HG03342 (cell line): Measurements from ENCODE around the gene TNNT3.
"Not testable (repeated sequence)": the region's sequence is repeated elsewhere in the genome, so short reads cannot be mapped to it uniquely, and the experiment has no call there.

Source experiments
- ATAC-seq: cut with Tn5 transposase; IDR thresholded peaks from one replicate; pipeline ENCODE4 v1.9.1; 2021; ENCODE audit warnings: mild to moderate bottlenecking, moderate library complexity; ENCODE audit not compliant: unreplicated experiment

TNNT3 gene

DNA sequence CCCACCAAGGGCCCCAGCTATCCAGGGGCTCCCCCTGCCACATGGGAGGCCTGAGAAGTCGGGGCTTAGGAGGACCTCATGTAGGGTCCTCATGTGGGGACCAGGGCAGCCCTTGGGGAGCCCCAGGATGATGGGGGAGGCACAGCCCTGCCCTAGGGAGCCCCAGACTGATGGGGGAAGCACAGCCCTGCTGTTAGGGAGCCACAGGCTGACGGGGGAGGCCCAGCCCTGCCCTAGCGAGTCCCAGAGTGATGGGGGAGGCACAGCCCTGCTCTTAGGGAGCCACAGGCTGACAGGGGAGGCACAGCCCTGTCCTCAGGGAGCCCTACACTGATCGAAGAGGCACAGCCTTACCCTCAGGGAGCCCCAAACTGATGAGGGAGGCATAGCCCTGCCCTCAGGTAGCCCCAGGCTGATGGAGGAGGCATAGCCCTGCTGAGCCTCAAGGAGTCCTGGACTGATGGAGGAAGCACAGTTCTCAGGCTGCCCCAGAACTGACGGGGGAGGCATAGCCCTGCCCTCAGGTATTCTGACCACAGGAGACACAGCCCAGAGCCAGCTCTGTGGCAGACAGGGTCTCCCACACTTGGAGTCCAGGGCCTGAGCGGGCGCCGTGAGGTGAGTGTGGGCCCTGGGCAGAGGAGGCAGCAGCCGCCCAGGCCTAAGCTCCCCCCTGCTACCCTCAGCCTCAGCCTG lies 38.6 kb upstream of the TNNT3 start:
- ATAC-seq, result no peak

DNA sequence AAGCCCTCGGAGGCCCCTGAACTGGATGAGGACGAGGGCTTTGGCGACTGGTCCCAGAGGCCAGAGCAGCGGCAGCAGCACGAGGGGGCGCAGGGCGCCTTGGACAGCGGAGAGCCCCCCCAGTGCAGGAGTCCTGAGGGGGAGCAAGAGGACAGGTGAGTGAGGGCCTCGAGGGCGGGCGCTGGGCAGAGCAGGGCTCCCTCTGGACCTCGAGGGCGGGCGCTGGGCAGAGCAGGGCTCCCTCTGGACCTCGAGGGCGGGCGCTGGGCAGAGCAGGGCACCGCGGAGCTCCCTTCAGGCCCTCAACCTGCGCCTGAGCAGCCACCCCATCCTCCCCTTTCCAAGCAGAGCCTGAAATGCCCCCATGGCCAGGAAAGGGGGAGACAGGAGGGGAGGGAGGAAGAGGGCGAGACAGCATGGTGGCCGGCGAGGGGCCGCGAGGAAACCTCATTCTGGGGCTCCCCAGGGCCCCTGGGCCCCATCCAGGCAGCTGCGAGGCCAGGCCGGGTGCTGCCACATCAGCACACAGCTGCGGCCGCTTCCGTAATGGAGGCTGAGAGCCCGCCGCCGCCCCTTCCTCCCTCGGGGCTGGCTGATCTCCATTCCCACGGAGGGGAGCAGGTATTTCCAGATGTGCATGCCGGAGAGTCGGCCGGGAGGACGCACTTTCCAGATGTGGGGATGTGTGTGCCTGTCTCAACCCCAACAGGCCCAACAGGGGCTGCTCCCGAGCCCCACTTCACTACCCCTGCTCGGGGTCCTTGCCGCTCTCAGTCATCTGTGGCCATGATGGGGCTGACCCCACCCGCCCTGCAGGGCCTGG lies 37.9 kb upstream of the TNNT3 start:
- no peak for ATAC-seq

DNA sequence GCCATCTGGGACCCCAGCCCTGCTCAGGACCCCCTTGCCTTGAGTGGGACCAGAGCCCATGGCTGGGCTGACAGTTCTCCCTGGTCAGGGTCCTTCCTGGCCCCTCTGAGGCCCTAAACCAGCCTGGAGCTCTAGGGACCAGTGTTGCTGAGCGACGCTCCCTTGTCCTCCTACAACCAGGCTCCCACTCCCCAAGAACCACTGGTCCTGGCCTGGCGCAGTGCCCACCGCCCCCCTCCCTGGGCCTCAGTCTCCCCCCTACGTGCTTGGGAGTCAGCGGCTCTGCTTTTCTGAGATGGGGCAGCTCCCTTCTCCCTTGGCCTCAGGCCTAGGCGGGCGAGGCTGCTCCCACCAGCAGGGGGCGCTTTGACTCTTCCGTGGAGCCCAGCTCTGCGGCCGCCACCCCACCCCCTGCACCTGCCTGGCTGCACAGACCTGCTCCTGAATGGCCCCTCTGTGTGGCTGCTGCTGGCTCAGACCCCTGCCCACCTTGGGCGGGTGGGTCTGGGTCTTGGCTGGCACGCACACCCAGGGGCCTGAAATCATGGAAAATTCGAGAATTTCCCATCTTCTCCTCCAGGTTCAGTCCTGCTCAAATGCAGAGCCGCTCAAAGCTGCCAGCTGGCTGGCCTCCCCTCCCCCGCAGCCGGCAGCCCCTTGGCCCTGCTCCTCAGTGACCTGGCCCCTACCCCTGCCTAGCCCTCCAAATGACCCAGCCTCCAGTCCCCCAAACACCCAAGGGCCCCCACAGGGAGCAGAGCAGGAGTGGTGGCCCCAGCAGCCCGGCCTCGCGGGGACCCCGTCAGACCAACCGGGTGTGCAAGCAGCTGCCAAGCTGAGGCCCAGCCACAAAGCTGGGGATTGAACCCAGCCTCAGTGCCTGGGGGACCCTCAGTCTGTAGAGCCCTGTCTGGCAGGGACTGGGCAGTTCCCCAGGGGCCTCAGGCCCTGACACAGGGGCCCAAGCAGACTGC lies 37.0 kb upstream of the TNNT3 start:
- no peak for ATAC-seq

DNA sequence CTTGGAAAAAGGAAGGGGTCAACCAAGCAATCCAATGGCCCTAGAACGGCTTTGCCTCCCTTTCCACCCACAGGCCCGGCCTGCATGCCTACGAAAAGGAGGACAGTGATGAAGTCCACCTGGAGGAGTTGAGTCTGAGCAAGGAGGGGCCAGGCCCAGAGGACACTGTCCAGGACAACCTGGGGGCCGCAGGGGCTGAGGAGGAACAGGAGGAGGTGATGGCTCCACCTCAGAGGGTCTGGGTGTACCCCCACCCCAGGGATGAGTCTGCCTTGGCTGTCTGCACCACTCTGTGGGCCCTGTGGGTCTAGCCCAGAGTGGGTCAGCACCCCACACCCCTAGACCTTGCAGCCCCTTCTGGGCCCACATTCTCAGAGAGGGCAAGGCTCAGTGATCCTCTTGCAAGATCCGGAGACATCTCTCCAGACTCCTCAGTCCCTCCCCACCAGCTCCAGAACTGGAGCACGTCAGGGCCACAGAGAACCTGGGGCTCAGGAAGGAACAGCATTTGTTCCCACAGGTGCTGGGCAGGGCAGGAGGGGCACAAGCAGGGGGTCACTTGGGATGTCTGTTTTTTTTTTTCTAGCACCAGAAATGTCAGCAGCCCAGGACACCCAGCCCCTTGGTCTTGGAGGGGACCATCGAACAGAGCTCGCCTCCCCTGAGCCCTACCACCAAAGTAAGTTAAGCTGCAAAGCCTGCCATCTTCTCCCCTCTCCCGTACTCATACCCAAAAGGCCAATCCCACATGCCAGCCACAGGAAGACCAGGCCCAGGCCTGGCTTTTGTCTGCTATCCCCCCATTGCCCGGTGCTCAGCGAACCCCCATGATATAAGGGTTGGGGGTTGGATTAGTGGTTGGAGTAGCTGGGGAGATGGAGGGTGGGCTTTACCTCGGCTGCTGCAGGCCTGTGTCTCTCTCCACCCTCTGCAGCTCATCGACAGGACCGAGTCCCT lies 35.9 kb upstream of the TNNT3 start:
- no peak for ATAC-seq

DNA sequence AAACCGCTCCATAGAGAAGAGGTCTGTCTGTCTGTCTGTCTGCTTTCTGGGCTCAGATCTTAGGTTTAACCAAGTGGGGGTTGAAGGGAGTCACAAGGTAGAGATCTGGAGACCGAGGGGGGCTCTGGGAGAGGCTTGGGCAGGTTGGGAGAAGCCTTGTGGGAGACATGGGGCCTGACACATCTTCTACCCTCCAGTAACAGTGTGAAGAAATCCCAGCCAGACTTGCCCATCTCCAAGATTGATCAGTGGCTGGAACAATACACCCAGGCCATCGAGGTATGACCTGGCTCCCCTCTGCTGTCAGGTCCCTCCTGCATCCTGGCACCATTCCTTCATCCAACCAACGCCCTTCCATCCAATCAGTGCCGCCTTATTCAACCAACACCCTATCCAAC lies 35.2 kb upstream of the TNNT3 start:
- no peak for ATAC-seq

DNA sequence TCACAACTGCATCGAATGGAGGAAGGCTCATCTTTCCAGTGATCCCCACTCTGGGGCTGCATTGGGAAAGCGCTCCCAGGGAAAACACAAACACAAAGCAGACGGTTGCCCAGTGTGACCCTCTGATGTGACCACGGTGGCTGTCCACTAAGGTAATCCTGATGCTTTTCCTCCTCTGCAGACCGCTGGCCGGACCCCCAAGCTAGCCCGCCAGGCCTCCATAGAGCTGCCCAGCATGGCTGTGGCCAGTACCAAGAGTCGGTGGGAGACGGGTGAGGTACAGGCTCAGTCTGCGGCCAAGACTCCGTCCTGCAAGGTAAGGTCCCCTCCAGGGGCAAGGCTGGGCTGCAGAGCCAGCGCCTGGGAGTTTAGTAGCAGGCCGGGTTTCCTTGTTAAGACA lies 33.0 kb upstream of the TNNT3 start:
- not testable (repeated sequence) for ATAC-seq

DNA sequence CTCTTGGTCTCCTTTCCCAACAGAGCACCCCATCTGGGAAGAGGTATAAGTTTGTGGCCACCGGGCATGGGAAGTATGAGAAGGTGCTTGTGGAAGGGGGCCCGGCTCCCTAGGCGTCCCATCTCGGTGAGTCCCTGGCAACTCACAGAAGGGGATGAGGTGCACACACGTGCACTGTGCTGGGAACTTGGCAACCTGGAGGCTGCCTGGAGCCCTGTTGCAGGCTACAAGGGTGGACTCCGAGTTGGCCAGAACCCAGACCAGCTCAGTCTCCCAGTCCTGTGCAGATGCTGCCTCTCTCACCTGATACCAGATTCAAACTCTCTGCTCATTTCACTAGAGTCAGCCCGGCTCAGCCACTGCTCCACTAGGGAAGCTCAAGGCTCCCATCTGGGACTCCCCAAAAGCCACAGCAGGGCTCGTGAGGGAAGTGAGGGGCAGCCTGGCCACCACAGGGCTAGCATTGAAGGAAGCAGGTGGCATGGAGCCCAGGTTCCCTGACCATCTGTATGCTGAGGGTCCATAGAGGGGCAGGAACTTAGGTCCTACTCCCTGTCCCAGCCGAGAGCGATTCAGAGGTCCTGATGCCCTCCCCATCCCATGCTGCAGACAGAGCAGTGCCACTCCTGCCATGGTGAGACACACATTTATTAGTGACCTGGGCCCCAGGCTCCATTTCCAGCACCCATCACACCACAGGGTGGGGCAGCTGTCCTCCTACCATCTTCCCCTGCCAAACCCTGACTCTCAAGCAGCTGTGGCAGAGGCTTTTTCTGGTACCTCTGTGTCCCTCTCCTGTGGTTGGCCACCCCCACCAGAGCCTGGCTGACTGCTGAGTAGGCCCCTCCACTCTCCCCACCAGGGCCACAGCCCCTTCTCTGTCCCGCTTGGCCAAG lies 31.8 kb upstream of the TNNT3 start:
- no peak for ATAC-seq

DNA sequence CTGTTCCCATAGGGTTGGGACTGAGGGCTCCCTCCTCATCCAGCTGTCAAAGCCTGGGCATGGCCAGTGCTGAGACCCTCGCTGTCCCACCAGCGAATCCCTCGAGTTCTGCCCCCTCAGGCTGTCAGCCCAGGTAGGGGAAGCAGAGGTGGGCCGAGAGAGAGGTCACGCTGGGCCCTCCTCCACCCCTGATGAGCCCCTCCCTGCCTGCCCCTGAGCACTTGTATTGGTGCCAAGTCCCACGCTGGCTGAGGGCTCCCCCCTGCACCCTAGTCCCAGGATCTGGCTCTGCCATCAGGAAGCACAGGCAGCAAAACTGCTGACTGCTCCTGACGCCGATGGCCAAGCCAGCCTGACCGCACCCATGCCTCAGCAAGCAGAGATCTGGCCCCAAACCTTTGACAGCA lies 31.2 kb upstream of the TNNT3 start:
- ATAC-seq, result no peak

DNA sequence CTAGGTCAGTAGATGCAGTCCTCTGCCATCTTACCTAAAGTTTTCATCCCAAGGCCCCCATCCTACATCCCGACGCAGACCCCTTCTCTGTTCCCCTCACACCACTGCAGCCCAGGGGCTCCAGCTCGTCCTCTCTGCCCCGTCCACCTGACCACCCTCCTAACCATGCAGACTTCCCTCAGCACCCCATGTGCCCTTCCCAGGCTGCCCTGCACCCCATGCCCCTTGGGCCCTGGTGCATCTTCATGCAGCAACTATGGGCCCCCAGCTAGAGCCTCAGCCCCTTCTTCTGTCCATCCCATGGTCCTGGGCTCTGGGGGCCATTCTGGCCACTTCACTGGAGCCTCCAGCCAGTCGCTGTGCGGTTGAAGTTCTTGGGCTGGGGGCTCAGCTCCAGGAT lies 30.7 kb upstream of the TNNT3 start:
- no peak for ATAC-seq

DNA sequence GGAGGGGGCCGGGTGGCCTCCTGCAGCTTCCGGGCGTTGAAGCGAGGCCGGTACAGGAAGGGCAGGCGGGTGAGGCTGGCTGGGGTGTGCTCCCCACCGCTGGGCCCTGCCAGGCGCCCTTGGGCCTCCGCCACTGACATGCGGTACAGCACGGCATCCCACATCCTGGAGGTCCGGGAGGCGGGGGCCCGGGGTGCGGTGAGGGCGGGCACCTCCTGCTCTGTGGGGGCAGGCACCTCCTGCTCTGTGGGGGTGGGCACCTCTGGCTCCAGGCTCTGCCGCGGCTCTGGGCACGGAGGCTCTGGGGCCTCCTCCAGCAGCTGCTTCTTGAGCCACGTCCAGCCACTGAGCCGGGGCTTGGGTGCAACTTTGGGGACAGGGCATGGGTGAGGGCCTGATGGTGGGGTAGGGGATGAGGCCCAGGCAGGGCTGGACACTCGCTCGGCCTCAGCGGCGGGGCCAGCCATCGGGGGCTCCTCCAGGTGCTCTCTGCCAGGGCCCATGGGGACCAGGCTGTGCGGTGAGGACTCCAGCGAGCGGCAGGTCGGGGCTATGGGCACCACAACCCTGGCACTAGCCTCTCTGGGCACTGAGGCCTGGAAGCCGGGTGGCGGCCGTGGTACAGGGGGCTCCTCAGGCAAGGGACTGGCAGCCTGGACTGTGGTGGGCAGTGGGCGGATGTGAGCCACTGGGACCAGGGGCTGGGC lies 30.1 kb upstream of the TNNT3 start:
- no peak for ATAC-seq

DNA sequence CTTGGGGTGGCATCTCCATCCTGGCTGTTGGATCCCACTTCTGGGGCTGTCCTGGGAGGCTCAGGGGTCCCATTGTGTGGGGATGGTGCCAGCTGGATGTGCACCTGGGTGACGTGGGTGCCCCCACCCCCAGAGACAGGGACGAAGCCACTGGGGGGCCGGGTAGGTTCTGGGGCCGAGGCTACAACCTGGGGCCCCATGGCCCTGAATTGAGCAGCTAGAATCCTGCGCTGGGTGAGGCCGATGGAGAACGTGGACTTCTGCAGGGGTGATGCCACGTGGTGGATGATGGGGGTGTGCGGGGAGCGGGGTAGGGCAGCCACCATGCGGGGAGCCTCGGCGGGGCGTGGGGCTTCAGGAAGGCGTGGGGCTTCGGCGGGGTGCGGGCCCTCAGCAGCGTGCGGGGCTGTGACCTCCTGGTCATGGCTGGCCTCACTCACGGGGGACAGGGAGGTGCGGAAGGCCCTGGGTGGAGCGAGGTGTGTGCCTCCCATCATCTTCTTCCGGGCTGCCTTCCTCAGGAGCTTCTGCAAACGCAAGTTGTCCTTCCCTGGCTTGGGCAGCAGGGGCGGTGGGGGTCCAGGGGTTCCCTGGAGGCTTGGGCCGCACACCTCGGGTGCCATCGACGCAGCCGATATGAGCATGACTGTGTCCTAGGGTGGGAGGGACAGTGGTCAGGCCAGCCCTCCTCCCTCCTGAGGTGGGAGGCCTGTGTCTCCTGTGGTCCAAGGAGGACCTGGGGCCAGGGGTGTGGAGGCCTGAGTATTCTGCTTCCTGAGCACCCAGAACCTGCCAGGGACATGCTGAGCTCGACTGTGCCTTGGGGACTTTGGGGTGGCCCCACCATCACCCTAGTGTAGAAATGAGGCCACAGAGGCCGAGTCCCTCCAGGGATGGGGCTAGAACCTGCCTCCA lies 29.3 kb upstream of the TNNT3 start:
- no peak for ATAC-seq

DNA sequence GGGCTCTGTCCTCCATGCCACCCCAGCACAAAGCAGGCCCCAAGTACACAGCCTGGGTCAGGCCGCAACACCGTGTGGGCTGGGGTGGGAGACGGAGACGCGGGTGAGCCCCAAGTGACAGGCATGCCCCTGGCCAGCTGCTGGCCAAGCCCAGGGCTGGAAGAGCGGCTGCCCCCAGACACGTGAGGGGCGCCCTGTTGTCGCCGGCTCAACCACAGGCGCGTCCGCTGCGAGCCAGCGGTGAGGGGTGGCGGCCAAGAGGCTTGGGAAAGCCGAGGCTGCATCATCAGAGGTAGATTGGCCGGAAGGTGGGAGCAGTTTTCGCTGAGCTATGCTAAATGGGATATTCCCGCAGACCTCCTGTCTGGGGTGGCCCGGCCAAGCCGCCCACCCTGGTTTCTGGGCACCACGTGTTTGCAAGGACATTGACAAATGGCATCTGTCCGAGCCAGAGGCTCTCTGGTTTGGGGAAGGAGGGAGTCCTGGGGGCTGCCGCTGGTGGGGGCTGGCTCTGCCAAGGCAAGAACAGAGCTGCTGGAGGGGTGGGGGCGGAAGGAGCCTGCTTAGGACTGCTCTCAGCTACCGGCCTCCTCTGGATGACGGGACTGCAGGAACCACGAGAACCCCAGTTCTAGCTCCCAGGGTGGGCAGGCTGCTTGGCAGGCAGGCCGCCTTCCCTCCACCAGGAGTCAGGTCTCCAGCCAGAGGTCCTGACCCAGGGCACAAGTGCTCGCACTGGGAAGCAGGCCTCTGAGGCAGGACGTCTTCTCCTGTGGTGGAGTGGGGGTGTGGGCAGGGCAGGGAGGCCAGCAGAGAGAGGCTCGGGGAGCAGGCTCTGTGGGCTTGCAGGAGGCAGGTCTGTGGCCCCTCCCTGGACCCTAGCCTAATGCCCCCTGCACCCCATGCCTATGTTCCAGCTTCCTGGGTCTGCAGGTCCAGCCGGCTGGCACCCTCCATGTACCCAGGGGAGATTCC lies 28.4 kb upstream of the TNNT3 start:
- no peak for ATAC-seq

DNA sequence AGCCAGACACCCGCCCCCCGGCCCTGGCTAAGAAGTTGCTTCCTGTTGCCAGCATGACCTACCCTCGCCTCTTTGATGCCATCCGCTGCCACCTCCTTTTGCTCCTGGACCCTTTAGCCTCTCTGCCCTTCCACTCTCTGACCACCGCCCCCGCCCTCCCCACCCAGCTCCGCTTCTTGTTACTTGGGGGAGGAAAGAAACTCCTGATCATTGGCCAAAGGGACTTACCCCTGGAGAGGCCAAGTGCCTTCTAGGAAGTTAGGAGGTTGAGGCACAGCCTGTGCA lies 27.7 kb upstream of the TNNT3 start, which contains the start of gene PRR33:
Gene PRR33 (minus strand): TSS at position 65 of the 285 bp plus-strand sequence. CDS start 1,311 bp downstream, outside the sequence.
- no peak for ATAC-seq

DNA sequence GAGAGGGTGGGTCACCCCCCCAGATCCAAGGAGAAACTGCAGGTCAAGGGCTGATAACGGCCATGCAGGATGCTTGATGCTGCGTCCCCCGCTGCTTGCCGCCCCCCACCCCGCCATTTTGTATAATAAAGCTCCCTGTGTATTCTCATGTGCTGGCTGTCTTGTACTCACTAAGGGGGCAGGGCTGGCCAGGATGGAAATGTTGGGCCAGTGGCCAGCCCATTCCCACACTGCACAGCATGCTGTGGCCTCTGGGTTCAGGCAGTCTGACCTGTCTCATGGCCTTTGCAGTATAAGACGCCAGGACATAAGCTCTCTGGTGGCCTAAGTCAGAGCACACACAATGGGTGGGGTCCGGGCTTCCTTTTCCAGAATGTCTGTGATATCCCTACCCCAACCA lies 27.4 kb upstream of the TNNT3 start:
- no peak for ATAC-seq

DNA sequence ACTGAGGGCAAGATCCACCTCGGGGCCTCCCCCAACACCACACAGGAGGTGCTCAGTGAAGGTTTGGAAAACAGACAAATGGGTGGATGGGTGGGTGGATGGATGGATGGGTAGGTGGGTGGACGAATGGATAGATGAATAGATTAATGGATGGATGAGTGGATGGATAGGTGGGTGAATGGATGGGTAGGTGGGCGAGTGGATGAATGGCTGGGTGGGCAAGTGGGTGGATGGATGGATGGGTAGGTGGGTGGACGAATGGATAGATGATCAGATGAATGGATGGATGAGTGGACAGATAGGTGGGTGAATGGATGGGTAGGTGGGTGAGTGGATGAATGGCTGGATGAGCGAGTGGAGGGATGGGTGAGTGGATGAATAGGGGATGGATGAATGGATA lies 26.9 kb upstream of the TNNT3 start:
- no peak for ATAC-seq

DNA sequence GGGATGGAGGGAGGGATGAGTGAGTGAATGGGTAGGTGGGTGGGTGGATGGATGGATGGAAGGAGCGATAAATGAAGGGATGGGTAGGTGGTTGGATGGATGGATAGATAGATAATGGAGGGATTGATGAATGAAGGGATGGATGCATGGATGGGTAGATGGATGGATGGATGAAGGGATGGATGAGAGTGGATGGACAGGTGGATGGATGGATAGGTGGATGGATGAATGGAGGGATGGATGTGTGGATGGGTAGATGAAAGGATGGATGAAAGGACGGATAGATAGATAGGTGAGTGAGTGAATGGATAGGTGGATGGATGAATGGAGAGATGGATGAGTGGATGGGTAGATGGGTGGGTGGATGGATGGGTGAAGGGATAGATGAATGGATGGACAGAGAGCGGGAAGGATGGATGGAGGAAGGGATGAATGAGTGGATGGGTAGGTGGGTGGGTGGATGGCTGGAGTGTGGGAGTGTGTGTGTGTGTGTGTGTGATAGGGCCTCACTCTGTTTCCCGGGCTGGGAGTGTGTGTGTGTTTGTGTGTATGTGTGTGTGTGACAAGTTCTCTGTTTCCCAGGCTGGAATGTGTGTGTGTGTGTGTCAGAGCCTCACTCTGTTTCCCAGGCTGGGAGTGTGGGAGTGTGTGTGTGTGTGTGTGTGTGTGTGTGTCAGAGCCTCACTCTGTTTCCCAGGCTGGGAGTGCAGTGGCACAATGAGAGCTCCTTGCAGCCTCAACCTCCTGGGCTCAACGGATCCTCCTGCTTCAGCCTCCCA lies 25.7 kb upstream of the TNNT3 start:
- no peak for ATAC-seq
